Airway epithelial cell (primary cell): Measurements from ENCODE around the gene XBP1. TPM values are rescaled to one million over a fixed set of nuclear protein-coding genes. Genes with fewer than 3 reads are reported as not detected.

Experiments used
- total RNA-seq: library from RNA; depleted of rRNA; stranded (reverse); fragments of >200 nt; gene quantifications from 2 replicates; pipeline ENCODE4 v1.2.3, GENCODE V29; 2015

The XBP1 gene
- 129 and 130 TPM in 2 replicates for total RNA-seq

GRCh38 chr22:28800308-28801041, at the start of gene XBP1:
XBP1 (minus strand) TSS chr22:28800569.

DNA sequence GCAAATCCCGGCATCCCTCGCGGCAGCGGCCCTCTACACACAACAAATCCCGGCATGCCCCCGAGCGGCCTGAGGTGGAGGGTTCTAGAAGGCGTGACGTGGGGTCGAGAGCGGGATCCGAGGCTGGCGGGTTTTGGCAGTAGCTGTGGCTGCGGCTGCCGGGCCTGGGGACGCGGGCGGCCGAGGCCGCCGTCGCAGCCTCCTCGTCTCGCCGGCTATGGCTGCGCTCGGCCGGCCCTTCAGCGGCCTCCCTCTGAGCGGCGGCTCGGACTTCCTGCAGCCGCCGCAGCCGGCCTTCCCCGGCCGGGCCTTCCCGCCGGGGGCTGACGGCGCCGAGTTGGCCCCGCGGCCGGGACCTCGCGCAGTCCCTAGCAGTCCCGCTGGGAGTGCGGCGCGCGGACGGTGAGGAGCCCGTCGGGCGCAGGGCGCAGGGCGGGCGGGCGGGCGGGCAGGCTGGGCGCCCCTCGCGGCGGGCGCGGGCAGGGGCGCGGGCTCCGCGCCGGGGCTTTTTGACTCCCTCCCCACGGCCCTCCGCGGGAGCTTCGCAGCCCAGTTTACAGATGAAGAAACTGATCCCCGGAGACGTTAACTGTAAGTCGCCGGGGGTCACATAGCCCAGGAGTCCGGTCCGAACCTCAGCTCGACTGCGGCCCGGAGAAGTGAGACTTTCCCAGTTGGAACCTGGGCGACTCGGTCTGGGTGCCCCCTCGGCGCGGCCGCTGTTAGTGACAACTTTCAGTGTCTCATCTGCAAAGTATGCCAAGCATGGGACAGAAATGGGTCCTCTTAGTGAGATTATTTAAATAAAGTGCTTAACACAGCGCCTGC, 27.5 kb downstream of the XBP1 start, which contains the start of gene CCDC117:
Gene CCDC117 (plus strand): TSS at position 63 of the 828 bp plus-strand sequence. CDS start 155 bp downstream, at position 218.

Other genes starting within 250 kb of the XBP1 start
- 0.37 and 1.8 TPM in 2 replicates for gene TTC28, start 120.7 kb downstream of the XBP1 start, total RNA-seq
- gene CHEK2, start 58.7 kb downstream of the XBP1 start, total RNA-seq: 19.4 and 22.2 TPM in 2 replicates
- 16.9 and 17.7 TPM in 2 replicates for gene HSCB, start 58.5 kb downstream of the XBP1 start, total RNA-seq
- gene CCDC117, start 27.9 kb downstream of the XBP1 start, total RNA-seq: 10.1 and 11.8 TPM in 2 replicates
- gene ZNRF3, start 83.0 kb upstream of the XBP1 start, total RNA-seq: 5.9 and 8.3 TPM in 2 replicates